ENCODE measurements around the gene ST6GALNAC3.
"Not testable (repeated sequence)": the region's sequence is repeated elsewhere in the genome, so short reads cannot be mapped to it uniquely, and the experiment has no call there.

Gene ST6GALNAC3

GRCh38 chr1:76075877-76076276 lies 1.3 kb downstream of the ST6GALNAC3 start:
- no peak for DNase-seq

GRCh38 chr1:76079475-76080227 lies 5.1 kb downstream of the ST6GALNAC3 start:
- DNase-seq, result no peak

GRCh38 chr1:76080552-76081079 lies 6.1 kb downstream of the ST6GALNAC3 start:
- no peak for DNase-seq

DNA sequence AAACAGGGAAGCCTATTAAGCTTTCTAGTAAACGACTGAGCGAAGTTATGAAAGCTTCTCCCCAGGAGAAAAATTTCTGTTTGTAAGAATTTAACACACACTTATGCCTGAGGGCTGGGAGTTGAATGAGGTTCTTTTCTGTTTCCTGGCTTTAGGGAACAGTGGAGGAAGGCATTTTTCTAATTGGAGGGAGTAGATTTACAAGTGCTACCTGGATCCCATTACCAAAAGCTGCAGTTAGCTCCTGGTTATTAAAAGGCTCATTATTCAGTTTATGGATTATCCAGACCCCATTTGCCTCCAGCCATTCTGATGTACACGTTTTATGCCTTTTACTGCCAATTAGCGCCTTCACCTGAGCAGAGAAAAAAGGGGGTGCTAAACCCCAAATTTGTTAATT lies 7.5 kb downstream of the ST6GALNAC3 start:
- no peak for DNase-seq

DNA sequence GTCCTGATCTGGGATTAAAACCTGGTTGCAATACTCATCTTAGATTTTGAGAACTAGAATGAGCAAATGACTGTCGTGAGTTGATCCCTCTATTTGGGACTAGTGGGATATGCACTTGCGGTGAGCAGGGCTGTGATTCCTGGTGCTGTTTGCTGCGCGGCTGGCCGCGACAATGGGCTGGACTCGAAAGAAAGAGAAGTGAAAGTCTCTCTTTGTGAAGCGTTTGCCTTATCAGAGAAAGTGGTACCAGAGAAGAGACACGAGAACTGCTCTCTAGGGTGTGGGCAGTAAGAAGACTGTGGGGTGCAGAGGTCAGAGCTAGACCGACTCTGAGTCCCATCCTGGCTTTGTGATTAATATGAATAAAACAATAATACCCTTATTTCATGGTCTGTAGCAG lies 8.6 kb downstream of the ST6GALNAC3 start:
- no peak for DNase-seq

DNA sequence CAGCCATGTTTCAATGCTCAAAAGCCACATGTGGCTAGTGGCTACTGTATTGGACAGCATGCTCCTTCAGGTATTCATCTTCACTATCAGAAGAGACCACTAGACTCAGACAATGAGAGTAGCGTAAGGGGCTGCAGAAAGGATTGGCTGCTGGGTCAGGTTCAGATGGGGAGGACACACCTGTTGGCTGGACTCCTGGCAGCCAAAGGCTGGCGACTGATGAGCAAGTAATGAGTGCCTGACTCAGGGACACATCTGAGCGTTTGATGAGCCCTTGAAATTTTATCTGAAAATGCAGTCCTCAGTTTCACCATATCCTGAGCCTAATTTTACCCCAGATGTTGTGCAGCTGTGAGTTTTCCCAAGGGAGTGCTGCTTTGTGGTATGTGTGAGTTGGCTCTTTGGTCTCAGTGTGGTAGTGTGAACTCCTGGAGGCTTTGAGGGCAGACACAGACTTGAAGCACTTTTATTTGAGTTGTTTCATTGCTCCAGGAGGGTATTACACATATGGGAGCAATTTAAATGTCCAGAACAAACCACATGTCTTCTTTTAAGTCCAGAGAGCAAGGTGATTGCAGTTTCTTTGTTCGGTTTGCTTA lies 9.6 kb downstream of the ST6GALNAC3 start:
- no peak for DNase-seq

GRCh38 chr1:76084685-76085084 lies 10.1 kb downstream of the ST6GALNAC3 start:
- no peak for DNase-seq

GRCh38 chr1:76086109-76086508 lies 11.6 kb downstream of the ST6GALNAC3 start:
- DNase-seq, result no peak

- DNase-seq, result no peak
Observed at GRCh38 chr1:76086597-76086996, 12.1 kb downstream of the ST6GALNAC3 start.

DNA sequence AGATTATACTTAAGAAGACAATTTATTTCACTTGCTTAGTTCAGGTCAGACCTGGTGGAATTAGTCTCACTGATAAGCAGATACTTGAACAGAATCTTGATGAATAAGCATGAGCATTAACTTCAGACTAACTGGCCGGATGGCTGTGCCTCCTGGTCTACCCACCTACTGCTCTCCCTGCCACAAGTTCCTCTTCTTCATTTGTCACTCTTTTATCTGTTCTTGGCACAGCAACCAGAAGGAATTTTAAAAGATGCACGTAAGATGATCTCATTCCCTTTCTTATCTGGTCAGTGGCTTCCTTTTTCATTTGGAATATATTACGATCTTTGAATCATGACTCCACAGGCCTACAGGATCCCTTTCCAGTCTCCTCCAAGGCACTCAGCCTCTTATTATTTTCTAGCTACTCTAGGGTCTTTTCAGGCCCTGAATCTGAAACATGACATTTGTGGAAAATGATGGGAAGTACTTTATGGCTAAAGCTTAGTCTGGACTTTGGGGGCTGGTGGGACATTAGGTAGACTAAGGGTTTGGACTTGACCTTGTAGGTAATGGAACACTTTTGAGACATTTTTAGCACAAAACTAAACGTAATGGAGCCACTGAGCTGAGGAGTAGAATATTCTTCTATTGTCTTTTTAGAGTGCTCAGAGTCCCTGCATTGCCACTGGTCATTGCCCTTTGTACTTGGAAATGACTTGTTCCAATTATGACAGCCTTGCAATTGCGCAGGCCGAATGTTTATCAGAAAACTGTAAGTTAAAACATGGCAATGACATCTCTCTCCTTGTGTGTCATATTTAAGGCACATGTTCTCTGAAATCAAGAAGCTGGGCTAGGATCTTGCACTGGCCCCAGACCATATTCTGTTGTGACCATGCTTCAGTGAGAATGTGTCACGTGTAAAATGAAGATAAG lies 16.0 kb downstream of the ST6GALNAC3 start:
- no peak for DNase-seq

DNA sequence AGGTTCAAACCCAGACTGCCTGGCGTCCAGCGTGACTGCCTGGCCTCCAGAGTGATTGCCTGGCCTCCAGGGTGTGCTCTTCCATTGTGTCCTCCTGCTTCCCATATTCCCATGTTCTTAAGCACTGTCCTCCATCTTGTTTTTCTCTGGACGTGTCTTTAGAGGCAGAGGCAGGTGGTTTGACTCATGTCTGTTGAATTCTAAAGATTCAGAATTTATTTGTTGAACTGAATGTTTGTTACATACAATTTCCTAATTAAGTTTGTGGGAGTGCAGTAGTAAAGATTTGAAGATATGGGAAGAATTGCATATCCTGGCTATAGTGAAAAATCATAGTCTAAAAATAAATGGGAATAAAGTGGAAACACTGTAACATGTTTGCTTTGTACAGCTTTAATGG lies 18.3 kb downstream of the ST6GALNAC3 start:
- no peak for DNase-seq

DNA sequence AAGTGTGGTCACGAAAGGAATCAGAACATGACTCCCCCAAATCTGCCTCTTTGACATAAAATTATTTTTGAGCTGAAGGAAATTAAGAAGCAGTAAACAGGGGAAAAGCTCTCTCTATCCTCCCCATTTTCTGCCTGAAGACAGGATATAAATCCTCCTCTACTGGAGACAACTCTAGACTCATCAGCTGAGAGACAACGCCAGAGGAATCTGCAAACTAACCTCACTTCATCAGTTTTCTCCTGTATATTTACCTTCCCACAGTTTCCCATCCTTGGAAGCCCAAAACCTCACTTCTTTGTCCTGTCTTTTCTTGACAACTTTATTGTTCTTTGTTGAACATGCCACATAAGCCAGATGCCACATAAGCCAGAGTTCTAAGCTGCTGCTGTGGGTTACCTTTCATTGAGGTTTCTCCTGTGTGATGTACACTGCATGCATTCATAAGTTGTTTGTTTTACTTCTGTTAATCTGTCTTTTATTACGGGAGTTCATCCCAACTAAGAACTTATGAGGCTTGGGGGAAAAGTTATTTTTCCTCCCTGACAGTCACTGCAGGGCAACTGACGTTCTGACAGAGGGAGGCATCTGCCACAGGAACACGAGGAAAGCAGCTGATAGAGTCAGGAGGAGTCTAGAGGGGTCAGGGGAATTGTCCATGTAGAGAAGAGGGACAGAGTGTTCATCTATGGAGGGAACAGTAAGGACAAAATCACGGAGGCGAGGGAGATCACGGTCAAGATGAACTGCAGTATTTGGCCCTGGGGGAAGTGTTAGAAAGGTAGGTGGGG lies 19.2 kb downstream of the ST6GALNAC3 start:
- no peak for DNase-seq

DNA sequence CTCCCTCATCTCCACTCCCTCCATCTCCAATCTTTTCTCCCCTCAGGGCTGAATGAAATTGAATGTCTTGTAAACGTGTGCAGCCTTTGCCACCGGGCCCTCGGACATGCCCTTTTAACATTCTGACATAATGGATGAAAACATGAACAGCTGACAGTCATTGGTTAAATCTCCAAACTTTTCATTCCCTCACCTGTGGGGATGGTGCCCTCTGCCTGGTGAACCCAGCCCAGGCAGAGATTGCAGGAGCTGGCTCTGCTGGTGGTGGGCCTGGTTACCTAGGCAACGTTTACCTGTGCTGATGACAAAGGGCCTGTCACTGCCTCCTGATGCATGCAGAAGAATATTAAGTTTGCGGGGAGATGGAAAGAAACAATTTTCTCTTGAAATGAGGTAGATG lies 21.3 kb downstream of the ST6GALNAC3 start:
- no peak for DNase-seq

DNA sequence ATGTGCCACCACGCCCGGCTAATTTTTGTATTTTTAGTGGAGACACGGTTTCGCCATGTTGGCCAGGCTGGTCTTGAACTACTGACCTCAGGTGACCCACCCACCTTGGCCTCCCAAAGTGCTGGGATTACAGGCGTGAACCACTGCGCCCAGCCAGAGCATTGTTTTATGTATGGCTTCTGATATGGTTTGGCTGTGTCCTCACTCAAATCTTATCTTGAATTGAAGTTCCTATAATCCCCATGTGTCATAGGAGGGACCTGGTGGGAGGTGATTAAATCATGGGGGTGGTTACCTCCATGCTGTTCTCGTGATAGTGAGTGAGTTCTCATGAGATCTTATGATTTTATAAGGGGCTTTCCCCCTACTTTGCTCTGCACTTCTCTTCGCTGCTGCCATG lies 22.5 kb downstream of the ST6GALNAC3 start:
- DNase-seq, result not testable (repeated sequence)

- no peak for DNase-seq
Observed at GRCh38 chr1:76098845-76099244, 24.3 kb downstream of the ST6GALNAC3 start.

DNA sequence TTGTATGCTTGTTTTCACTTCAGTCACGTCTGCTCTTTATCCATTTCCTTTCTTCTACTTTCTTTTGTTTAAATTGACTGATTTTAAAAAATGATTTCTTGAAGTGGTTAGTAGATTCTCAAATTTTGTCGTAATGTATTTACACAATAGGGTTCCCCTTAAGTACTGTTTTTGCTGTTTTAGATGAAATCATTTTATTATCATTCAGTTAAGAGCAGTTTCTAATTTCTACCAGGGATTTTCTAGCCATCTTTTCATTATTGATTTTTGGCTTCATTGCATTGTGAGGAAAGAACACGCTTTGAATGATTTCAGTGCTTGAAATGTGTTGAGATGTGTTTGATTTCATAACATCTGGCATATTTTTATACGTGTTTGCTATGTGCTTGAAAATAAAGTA lies 27.0 kb downstream of the ST6GALNAC3 start:
- no peak for DNase-seq

DNA sequence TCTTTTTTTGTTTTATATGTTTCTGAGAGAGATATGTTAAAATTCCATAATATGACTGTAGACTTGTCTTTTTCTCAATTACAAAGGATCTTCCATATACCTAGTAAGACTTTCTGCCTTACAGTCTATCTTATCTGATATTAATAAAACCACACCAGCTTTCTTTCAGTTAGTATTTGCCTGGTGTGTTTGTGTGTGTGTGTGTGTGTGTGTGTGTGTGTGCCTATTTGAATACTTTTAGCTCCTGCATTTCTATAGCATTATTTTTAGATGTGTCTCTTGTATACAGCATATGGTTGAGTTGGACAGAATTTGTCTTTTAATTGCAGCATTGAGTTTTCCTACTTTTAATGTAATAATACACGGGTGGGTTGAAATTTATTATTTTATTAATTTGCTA lies 27.5 kb downstream of the ST6GALNAC3 start:
- no peak for DNase-seq

GRCh38 chr1:76103034-76103433 lies 28.5 kb downstream of the ST6GALNAC3 start:
- no peak for DNase-seq

DNA sequence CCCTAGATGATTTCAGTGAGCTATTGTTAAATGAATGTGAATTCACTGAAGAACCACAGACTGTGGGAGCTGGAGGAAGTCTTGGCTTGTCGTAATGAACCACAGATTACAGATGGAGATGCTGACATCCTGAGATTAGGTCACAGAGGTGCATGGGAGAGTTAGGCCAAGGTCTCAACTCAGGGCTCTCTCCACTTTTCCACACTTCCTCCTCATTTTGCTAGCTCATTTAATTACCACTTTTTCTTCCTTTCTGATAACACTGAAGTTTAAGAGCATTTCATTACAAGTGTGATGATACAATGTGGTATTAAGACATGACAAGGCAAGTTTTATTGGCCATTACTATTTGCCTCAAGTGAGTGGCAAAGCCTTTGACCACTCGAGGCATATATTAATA lies 30.8 kb downstream of the ST6GALNAC3 start:
- DNase-seq, result no peak

- no peak for DNase-seq
Observed at GRCh38 chr1:76106251-76106650, 31.7 kb downstream of the ST6GALNAC3 start.

- no peak for DNase-seq
Observed at GRCh38 chr1:76106719-76107235, 32.2 kb downstream of the ST6GALNAC3 start.

- DNase-seq, result no peak
Observed at GRCh38 chr1:76109404-76109803, 34.9 kb downstream of the ST6GALNAC3 start.

Data from T-helper 9 cell (primary cell).